ENCODE measurements around the gene PI16.

PI16 gene

DNA sequence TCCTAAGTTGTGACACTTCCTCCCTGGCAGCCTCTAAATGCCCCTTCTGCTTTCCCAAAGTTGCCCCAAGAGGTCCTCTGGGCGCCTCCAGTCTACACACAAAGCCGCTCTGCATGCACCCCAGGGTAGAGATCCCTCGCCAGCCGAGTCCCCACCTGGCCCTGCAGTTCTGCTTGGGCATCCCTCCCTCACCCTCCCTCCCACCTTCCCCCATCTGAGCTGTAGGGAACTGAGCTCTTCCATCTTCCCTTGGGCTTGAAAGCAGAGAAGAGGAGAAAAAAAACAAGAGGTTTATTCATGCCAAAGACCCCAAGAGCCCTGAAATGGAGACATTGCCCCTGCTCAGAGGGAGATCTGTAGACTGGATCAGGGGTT is 45.2 kb downstream of the PI16 start:
- DNase-seq (ENCODE audit: low read depth in 3 of 3) = no peak

DNA sequence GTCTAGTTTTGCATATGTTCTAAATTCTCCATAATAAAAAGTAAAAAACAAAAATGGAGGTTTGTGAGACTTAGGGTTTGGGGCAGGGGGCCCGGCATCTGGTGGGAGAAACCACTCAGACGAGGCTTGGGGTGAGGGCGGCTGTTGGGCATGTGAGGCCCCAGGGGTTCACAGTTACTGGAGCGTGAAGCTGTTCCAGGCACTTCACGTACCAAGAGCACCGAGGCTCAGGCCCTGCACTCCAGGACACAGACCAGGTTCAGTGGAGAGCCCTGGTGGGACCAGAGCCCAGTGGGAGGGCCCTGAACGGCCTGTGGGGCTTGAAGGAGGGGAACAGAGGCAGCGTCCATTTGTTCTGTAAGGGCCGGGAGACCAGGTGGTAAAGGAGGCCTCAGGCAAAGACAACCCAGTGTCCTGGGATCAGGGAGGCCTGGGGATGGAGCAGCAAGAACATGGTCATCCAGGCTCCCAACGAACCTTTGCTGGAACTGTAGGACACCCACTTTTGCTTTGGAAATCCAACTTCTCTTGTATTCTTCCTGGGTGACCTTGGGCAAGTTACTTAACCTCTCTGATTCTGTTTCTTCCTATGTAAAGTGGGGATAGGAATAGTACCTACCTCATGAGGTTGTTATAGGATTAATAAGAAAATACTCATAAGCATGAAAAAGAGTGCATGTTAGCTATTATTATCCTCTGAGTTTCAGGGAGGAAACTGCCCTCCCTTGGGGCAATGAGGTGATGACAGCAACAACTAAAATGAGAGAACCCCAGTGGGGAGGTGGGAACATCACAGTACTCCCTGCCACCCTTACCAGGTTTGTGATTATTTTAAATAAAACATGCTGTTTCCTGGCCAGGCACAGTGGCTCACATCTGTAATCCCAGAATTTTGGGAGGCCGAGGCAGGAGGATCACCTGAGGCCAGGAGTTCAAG is 49.8 kb downstream of the PI16 start:
- DNase-seq (ENCODE audit: low read depth in 3 of 3) = no peak

DNA sequence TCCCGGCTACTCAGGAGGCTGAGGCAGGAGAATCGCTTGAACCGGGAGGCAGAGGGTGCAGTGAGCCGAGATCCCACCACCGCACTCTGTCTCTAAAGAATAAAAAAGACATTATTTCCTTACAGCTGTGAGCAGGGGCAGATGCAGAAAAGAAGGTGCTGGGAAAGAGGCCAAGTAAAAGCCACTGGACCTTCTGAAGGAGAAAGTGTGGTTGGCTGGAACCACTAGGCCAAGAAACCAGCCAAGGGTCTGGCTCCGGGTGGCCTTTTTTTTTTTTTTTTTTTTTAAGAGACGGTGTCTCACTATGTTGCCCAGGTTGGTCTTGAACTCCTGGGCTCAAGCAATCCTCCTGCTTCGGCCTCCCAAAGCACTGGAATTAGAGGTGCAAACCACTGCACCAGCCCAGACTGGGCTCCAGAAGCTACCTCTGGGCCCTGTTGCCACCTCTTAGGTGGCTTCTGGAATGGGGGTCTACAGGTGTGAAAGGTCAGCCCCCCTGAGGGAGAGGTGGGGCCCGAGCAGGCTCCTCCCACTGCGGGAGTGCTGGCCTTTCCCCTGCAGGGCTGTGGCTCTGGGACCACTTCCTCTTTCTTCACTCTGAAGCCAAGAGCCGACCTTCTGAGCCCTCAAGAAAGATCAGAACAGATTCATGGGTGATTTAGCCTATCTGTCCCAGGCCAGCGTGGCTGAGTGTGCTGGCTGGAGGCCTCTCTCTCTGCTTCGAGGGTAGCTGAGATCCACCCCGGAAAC is 50.7 kb downstream of the PI16 start, which contains the start of gene FGD2:
Gene FGD2, plus strand, starts transcription at position 595 of the 750 bp plus-strand sequence. CDS start 163 bp downstream, outside the sequence.
- DNase-seq (ENCODE audit: low read depth in 3 of 3) = no peak

DNA sequence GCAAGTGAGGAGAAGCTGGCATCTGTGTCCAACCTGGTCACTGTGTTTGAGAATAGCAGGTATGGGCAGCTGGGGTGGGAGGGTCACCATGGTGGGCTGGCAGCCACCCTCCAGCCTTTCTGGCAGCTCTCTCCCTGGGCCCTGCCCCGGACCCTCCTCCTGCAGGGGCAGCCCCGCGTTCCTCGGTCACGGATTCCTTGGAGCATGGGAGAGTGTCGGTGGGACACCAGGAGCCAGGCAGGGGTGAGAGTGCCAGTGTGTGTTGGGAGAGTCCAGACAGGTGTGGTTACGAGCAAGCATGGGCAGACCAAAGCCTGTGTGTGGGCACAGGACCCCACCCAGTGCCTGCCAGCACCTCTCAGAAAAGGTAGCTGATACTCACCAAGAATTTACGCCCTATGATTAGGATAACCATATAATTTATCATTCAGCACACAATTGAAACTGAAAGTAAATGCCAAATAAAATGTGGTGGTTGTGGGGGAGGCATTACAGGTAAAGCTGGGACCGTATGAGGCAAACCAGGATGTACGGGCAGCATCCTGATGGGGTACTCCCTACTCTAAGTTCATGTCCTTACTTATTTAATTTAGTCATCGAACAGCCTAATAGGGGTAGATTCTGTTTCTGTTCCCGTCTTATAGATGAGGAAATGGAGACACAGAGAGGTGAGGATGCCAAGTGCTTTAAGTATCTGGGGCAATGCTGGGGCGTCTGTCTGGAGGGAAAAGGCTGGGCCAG is 51.5 kb downstream of the PI16 start:
- DNase-seq (ENCODE audit: low read depth in 3 of 3) = no peak

DNA sequence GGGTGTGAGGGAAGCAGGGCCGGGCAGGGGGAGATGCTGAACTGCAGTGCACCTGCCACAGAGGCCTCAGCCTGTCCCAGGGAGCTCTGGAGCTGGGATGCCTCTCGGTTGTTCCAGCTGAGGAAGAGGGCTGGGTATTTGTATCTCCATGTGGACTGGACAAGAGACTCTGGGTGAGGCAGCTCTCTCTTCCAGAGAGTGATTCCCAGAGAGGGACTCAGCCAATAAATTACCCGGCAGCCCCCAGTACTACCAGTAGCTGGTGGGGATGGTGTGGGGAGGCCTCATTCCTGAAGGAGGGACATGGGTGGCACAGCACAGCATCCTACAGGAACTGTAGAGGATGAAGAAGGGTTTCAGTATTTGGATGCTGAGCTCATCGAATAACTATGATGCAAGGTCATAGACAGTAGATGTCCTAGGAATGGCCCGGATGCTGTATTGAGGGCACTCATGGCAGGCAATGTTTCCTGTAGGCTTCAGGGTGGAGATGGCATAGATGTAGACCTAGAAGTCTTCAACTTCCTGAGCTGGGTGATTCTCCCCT is 52.3 kb downstream of the PI16 start:
- no peak for DNase-seq (ENCODE audit: low read depth in 3 of 3)

DNA sequence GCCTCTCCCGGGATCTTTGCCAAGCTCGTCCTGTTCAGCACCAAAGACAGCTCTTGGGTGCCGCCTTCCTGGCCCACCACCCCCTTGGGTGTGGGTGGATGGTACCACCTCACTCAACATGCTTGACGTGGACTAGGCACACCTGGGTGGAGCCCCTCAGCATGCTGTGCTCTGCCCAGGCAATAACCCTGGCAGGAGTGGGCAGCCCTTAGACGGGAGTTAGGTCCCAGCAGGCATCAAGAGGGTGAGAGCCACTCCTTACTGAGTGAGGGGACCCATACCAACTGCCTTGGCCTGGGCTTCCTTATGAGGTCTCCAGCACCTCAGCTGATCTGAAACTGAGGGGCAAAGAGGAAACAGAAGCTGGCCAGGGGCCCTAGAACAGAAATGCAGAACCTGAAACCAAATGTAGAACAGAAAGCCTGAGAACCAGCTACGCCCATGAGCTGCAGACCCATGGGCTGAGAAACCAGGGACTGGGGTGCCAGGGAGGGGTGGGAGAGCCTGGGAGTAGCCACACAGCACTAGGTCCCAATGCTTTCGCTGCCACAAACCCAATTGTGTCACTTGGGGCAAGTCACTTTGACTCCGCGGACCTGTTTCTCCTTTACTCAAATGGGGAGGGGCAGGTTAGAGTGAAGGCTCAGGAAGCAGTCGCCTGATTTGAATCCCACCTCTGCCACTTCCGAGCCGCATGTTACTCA is 53.0 kb downstream of the PI16 start:
- DNase-seq (ENCODE audit: low read depth in 3 of 3) = no peak

DNA sequence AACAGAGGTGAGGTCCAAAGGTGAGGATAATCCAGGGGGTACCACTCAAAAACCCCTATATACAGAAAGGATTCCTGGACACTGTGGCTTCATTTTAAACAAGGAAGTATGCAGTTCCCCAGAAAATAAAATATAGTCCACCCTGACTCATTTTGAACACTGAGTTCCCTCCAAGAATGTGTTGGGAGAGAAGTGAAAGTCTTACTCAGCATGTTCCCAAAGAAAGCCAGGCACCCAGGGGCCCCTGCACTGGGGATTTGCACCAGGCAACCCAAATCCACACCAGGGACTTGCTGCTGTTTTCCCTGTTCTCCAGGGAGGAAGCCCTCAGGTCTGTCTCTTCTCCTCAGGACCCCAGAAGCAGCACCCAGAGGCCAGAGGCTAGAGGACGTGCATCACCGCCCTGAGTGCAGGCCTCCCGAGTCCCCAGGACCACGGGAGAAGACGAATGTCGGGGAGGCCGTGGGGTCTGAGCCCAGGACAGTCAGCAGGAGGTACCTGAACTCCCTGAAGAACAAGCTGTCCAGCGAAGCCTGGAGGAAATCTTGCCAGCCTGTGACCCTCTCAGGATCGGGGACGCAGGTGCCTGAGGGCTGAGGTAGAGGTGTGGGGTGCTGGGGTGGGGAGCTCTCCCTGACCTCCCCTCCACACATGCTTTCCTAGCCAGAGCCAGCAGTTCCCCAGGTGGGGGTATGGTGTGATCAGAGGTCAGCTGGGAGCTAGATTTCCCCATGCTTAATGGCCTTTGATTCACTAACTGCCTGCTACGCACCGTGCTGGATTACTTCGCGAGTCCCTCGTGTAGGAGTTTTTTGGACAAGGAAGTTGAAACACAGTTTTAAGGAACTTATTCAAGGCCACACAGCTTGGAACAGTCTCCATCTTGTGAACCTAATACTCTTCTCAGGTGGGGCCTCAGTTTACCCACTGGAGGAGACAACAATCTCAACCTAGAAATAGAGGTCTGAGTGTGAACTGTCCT is 54.2 kb downstream of the PI16 start:
- no peak for DNase-seq (ENCODE audit: low read depth in 3 of 3)

DNA sequence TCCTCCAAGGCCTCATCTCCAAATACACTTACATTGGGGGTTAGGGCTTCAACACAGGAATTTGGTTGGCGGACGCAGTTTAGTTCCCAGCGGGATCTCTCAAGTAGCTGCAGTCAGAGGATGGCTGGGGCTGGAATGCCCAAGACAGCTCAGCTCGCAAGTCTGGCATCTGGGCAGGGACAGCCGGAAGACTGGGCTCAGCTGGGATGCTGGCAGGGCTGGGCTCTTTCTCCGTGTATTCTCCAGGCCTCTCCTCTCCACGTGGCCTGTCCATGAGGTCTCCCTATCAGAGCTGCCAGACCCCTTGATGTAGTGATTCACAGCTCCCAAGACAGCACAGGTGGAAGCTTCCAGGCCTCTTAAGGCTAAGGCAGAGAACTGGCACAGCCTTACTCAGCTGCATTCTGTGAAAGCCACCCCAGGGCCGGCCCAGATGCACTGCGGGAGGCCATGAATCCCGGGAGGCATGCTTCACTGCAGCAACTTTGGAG is 55.9 kb downstream of the PI16 start:
- no peak for DNase-seq (ENCODE audit: low read depth in 3 of 3)

DNA sequence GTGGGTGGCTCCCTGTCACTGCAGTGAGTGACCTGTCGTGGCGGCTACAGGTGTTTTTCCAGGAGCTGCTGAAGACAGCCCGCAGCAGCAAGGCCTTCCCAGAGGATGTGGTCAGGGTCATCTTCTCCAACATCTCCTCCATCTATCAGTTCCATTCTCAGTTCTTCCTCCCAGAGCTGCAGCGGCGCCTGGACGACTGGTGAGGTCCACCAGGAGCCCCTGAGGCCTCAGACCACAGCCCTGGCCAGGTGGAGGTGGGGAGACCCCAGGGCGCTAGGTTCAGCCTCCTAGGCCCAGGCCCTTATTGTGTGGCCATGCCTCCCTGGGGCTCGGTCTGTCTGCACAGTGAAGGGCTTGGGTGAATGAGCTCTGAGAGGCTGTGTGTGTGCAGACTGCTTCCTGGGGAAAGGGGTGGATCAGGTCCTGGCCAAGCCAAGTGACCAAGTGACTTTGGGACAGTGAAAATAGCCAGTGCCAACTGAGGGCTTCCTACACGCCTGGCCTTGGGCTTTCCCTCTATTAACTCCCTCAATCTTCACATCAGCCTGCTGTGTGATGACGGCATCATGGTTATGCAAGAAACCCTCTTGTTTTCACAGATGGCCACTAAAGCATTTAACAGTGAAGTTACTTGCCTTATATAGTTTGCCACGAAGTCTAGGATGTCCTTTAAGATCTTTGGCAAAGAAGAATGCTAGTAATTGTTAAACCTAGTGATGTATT is 57.3 kb downstream of the PI16 start:
- DNase-seq (ENCODE audit: low read depth in 3 of 3) = no peak

DNA sequence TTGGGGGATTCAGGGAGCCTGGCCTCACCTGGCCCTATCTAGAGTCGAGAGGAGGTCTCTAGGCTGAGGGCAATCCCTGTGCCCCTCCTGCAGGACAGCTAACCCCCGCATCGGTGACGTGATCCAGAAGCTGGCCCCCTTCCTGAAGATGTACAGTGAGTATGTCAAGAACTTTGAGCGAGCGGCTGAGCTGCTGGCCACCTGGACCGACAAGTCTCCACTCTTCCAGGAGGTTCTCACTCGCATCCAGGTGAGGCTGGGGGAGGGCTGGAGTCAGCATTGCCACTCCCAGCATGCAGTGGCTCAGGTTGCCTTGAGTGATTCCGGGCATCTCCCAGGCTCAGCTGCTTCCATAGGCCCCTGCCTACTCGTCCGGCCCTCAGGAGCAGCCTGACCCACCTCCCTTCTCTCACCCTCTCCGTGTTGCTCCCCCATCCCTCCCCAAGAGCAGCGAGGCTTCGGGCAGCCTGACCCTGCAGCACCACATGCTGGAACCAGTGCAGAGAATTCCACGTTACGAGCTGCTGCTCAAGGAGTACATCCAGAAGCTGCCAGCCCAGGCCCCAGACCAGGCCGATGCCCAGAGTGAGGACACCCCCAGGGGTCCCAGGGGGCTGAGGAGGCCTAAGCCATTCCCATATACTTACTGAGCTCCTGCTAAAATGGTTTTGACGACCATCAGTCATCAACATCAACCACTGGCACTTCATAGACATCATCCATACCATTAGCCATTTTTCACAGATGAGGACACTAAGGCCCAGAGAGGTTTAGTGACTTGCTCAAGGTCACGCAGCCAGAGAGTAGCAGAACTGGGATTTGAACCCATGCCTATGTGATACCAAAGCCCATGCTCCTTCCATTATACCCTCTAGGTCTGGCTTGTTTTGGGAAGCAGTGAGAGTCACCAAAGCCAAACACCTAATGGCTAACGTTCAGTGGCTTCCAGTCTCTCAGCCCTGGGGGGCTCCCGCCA is 59.3 kb downstream of the PI16 start:
- no peak for DNase-seq (ENCODE audit: low read depth in 3 of 3)
